OCI-LY1 (cell line): Measurements from ENCODE around the gene DGLUCY.
A peak's percentile ranks its signal among the peaks of the same experiment; 100 is the strongest.

Source experiments
- H2AFZ ChIP-seq: fragments of 200-600 bp; sonication (generic), shearing (Covaris generic); 2 replicates; pipeline ENCODE4 v1.6.0; 2014; ENCODE audit warnings: antibody characterized with exemption, mild to moderate bottlenecking, low read length
- H3F3A ChIP-seq: fragments of 200-600 bp; sonication (generic), shearing (Covaris generic); 2 replicates; pipeline ENCODE4 v1.6.0; 2014; ENCODE audit warnings: mild to moderate bottlenecking, antibody characterized with exemption, low read length, moderate library complexity; ENCODE audit not compliant: insufficient read depth
- H3K27ac ChIP-seq: fragments of 200-600 bp; sonication (generic); 2 replicates; pipeline ENCODE4 v1.5.1; 2014; ENCODE audit warnings: low read length, mixed run types, mild to moderate bottlenecking, low read depth; ENCODE audit not compliant: poor library complexity, severe bottlenecking
- H3K27me3 ChIP-seq: fragments of 200-600 bp; sonication (generic); 2 replicates; pipeline ENCODE4 v1.6.0; 2014; ENCODE audit warnings: antibody characterized with exemption, mild to moderate bottlenecking, low read length, moderate library complexity; ENCODE audit not compliant: insufficient read depth
- H3K36me3 ChIP-seq: fragments of 200-600 bp; sonication (generic); 2 replicates; pipeline ENCODE4 v1.6.1; 2014; ENCODE audit warnings: mild to moderate bottlenecking, antibody characterized with exemption, low read length, moderate library complexity, mixed read lengths; ENCODE audit not compliant: insufficient read depth
- H3K4me1 ChIP-seq: fragments of 200-600 bp; sonication (generic); 2 replicates; pipeline ENCODE4 v1.5.1; 2014; ENCODE audit warnings: mild to moderate bottlenecking, low read length, moderate library complexity; ENCODE audit not compliant: insufficient read depth, severe bottlenecking
- H3K4me2 ChIP-seq: fragments of 200-600 bp; sonication (generic), shearing (Covaris generic); 2 replicates; pipeline ENCODE4 v1.6.1; 2014; ENCODE audit warnings: low read length
- H3K4me3 ChIP-seq: fragments of 200-600 bp; sonication (generic); 2 replicates; pipeline ENCODE4 v1.5.1; 2014; ENCODE audit warnings: low read length, low read depth, mild to moderate bottlenecking, mixed read lengths; ENCODE audit not compliant: poor library complexity, severe bottlenecking
- H3K79me2 ChIP-seq: fragments of 200-600 bp; shearing (Covaris generic); 2 replicates; pipeline ENCODE4 v1.6.1; 2016; ENCODE audit warnings: mixed run types, low read length, mixed read lengths; ENCODE audit not compliant: insufficient read depth
- H3K9ac ChIP-seq: fragments of 200-600 bp; sonication (generic), shearing (Covaris generic); 2 replicates; pipeline ENCODE4 v1.6.1; 2014; ENCODE audit warnings: mild to moderate bottlenecking, low read length, mixed read lengths
- H3K9me2 ChIP-seq: fragments of 200-600 bp; sonication (generic), shearing (Covaris generic); 2 replicates; pipeline ENCODE4 v1.6.1; 2014; ENCODE audit warnings: low read depth, mild to moderate bottlenecking, low read length, mixed read lengths
- H3K9me3 ChIP-seq: fragments of 200-600 bp; shearing (Covaris generic); 2 replicates; pipeline ENCODE4 v1.6.1; 2014; ENCODE audit warnings: low read length, mixed read lengths
- H4K20me1 ChIP-seq: fragments of 200-600 bp; sonication (generic), shearing (Covaris generic); 2 replicates; pipeline ENCODE4 v1.6.0; 2016; ENCODE audit warnings: mild to moderate bottlenecking, low read length; ENCODE audit not compliant: insufficient read depth
- EZH2 ChIP-seq: fragments of 200-600 bp; sonication (generic), shearing (Covaris generic); IDR thresholded peaks from 2 replicates; pipeline ENCODE4 v1.8.0; 2017; ENCODE audit warnings: borderline replicate concordance, mixed run types, mild to moderate bottlenecking, antibody characterized with exemption, low read length, moderate library complexity, mixed read lengths
- TF ChIP-seq, protein P1 (sequence below): fragments of 200-600 bp; sonication (generic), shearing (Covaris generic); IDR thresholded peaks from 2 replicates; pipeline ENCODE4 v1.5.1; 2017; ENCODE audit warnings: mild to moderate bottlenecking, antibody characterized with exemption, low read length, moderate library complexity, mixed read lengths

The DGLUCY gene

GRCh38 chr14:91173904-91174303, 60.0 kb downstream of the DGLUCY start:
- peaks cover 45% of the 10 kb centered on the region for H3K36me3 ChIP-seq
- no peaks in the 10 kb centered on the region for H4K20me1 ChIP-seq
- no peak overlapping the region for H3K4me2 ChIP-seq
- no peaks in the 10 kb centered on the region for H3K9me3 ChIP-seq
- TF ChIP-seq, protein P1, sequence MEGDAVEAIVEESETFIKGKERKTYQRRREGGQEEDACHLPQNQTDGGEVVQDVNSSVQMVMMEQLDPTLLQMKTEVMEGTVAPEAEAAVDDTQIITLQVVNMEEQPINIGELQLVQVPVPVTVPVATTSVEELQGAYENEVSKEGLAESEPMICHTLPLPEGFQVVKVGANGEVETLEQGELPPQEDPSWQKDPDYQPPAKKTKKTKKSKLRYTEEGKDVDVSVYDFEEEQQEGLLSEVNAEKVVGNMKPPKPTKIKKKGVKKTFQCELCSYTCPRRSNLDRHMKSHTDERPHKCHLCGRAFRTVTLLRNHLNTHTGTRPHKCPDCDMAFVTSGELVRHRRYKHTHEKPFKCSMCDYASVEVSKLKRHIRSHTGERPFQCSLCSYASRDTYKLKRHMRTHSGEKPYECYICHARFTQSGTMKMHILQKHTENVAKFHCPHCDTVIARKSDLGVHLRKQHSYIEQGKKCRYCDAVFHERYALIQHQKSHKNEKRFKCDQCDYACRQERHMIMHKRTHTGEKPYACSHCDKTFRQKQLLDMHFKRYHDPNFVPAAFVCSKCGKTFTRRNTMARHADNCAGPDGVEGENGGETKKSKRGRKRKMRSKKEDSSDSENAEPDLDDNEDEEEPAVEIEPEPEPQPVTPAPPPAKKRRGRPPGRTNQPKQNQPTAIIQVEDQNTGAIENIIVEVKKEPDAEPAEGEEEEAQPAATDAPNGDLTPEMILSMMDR: no peak
- no peak for TF ChIP-seq EZH2
- H3K9ac ChIP-seq: no peak overlapping the region
- no peak overlapping the region for H3K27ac ChIP-seq
- H3K9me2 ChIP-seq: no peaks in the 10 kb centered on the region
- no peaks in the 10 kb centered on the region for H3K79me2 ChIP-seq
- no peaks in the 10 kb centered on the region for H3K27me3 ChIP-seq
- H3K4me1 ChIP-seq: peaks cover 3% of the 10 kb centered on the region
- H3F3A ChIP-seq: no peaks in the 10 kb centered on the region
- no peak overlapping the region for H2AFZ ChIP-seq
- H3K4me3 ChIP-seq: no peak overlapping the region

DNA sequence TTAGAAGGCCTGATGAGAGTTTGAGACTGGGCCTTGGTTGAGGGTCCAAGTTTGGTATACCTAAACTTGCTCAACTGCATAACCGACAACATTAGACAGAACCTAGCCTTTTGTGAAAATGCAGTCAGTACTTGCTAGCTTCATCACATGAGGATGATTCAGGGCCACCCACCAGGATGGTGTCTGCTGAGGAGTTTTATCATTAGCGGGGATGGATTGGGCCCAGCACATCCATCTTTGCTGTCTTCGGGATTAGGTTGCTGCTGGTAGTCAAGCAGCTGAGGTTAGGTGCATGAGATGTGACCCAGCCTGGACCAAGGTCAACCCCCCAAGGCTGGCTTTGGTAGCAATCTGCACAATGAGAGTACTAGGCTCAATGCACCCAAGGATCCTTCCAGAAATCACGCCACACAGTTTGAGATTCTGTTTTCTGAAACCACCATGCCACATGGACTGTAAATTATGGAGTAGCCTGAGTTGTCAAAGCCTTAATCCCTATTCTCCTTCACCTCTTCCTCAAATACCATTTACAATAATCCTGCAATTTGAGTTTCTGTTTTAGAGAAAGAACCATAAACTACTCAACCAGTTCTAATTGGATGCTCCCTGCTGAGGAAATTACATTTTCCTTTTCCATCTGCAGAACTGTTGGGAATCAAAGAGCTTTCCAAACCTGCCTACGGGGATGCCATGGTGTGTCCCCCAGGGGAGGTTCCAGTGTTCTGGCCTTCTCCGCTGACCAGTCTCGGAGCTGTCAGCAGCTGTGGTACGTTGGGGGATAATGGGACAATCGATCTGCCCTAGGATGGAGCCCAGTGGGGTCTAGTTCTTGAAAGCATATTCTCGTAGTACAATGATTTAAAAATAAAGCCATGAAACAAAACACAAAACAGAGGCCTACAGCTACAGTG, 61.7 kb downstream of the DGLUCY start:
- Histone ChIP-seq H3F3A (no peaks in the 10 kb centered on the region), H3K9me2 (no peaks in the 10 kb centered on the region), H3K27ac (no peak overlapping the region), H3K9me3 (no peaks in the 10 kb centered on the region), H3K4me1 (peaks cover 3% of the 10 kb centered on the region), H4K20me1 (no peaks in the 10 kb centered on the region), H3K36me3 (peaks cover 34% of the 10 kb centered on the region), H3K79me2 (no peaks in the 10 kb centered on the region), H3K27me3 (no peaks in the 10 kb centered on the region), H2AFZ (no peak overlapping the region), H3K4me3 (no peak overlapping the region), H3K4me2 (no peak overlapping the region), H3K9ac (no peak overlapping the region)
- TF ChIP-seq, protein P1: no peak
- no peak for TF ChIP-seq EZH2

GRCh38 chr14:91177073-91178034, 63.5 kb downstream of the DGLUCY start:
- Histone ChIP-seq H3K4me1 (peaks cover 3% of the 10 kb centered on the region), H2AFZ (no peak overlapping the region), H3K9ac (no peak overlapping the region), H3K9me3 (no peaks in the 10 kb centered on the region), H4K20me1 (no peaks in the 10 kb centered on the region), H3K9me2 (no peaks in the 10 kb centered on the region), H3K4me2 (no peak overlapping the region), H3K4me3 (no peak overlapping the region), H3K27me3 (no peaks in the 10 kb centered on the region), H3K36me3 (peaks cover 40% of the 10 kb centered on the region), H3F3A (no peaks in the 10 kb centered on the region), H3K79me2 (no peaks in the 10 kb centered on the region), H3K27ac (no peak overlapping the region)
- no peak for TF ChIP-seq EZH2
- TF ChIP-seq, protein P1: peak; percentile 90
